Measurements from ENCODE around the gene MYNN.

Gene MYNN

GRCh38 chr3:169777822-169778221, 4.6 kb downstream of the MYNN start:
- DNase-seq (ENCODE audit: low spot score), result no peak

DNA sequence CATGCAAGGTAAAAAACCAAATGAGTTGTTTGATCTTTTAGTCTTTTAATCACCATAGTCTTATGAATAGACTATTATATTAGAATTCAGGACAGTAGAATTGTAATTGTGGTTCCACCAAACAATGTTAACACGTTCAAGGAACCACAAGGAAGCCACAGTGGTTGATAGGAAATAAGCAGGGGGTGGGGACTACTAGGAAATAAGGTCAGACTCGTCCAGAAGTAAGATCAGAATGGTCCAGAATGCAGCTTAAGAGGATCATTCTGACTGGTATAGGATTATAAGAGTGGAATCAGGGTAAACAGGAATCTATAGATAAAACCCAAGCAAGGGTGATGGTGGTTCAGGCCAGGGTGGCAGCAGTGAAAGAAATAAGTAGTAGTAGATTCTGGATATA, 7.5 kb downstream of the MYNN start:
- no peak for DNase-seq (ENCODE audit: low spot score)

DNA sequence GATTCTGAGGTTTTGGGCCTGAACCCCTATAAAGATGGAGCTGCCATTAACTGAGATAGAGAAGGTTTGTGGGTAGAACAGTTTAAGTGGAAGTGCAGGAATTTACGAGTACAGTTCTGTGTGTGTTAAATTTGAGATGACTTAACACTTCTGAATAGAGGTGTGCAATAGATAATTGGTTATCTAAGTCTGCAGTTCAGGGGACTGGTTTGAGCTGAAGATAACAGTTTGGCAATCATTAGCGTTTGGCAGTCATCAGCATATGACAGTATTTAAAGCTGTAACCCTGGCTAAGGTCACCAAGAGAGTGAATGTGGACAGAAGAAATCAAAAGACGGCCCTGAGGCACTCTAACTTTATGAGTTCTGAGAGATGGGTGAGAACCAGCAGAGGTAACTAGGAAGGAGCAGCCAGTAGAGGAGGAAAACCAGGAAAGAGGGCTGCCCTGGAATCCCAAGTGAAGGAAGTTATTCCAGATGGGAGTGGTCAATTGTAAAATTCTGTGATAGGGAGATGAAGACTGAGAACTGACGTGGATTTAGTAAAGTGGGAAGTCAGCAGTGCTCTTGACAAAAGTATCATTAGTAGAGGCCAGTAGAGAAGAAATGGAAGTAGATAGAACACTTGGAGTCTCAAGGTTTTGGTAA, 8.1 kb downstream of the MYNN start:
- DNase-seq (ENCODE audit: low spot score), result no peak

DNA sequence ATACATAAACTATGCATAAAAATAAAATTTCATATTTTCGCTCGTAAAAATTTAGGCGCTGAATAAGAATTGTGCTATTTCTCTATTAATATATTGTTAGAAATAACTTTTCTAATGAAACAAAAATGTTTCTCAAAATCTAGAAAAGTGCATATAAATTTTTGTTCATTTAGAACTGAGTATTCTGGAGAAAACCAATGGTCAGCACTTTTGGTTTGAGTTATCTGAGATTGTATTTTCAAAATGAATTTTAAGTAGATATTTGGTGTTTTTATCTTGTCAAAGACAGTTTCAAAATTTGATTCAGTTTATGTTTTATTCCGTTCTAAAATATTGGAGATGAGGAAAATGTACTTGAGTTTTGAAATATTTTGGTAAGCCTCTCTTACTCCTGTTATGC, 13.9 kb downstream of the MYNN start:
- DNase-seq (ENCODE audit: low spot score), result no peak

DNA sequence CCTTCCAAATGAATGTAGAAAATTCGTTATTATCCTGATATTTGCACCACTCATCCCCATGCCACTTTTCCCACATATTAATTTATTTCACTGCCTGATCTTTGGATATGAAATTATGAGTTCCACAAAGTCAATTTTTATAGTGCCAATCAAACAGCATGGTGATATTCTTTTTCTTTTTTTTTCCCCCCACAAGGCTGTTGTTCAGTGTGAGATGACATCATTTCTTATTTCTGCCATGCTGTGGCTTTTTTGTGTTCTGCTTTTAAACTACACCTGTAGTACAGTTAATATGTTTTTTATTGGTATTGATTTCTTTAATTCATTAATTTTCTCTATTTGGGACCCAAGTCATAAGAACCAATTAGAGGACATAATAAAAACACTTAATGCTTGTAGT, 14.6 kb downstream of the MYNN start:
- DNase-seq (ENCODE audit: low spot score), result no peak

DNA sequence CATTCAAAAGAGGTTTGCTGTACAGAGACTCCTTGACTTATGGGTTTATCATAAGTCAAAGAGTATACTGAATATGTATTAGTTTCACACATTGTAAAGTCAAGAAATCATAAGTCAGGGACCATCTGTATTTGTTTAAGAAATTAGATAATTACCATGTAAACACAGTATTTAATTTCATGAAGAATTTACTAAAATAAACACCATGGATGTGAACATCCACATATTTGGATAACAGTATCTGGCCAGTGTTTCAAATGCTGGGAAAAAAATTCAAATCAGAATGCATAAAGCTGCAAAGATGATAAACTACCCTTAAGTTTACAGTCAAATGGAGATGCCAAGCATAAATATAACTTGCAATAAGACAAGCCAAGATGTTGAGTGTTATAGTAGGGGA, 17.0 kb downstream of the MYNN start:
- no peak for DNase-seq (ENCODE audit: low spot score)

- no peak for DNase-seq (ENCODE audit: low spot score)
These were observed 17.7 kb downstream of the MYNN start for GRCh38 chr3:169790687-169791429.

- DNase-seq (ENCODE audit: low spot score), result no peak
These were observed 19.2 kb downstream of the MYNN start for GRCh38 chr3:169792359-169792758.

DNA sequence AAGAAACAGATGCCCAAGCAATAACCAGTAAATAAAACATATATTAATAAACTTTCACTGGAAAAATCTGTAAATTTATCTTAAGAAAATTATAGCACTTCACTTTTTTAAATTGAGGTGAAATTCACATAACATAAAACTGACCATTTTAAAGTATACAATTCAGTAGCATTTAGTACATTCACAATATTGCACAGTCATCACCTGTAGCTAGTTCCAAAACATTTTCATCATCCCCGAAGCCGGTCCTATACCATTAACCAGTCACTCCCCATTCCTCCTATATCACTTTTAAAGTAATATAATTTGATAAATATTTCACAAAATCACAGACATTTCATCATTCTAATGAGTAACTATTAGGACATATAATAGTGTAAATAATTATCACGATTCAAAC, 31.5 kb downstream of the MYNN start:
- no peak for DNase-seq (ENCODE audit: low spot score)

DNA sequence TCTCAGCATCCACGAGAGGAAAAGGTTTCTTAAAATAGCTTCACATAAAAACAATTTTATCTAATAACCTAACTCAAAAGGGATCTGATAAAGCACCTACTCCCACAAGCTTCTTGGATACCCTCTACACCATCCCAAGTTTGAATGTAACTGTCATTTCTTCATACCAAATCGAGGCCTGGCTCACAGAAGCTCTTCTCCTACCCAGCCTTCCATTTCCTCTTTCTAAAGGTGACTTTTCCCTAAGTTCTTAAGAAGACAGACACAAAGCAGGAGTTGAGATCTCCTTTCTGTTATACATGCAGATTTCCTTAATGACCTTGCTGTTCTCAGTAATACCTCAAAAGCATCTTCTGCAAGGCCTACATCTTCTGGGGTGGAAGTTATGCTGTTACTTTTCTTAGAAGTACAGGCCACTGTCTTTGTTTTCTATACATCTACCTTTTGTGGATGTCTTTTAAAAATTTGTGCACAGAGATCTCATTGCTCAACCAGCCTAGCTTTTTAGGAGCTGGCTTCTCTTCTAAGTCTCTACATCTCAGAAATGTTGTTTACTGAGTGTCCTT, 36.1 kb downstream of the MYNN start:
- no peak for DNase-seq (ENCODE audit: low spot score)

GRCh38 chr3:169811631-169812331, 38.6 kb downstream of the MYNN start:
- no peak for DNase-seq (ENCODE audit: low spot score)

DNA sequence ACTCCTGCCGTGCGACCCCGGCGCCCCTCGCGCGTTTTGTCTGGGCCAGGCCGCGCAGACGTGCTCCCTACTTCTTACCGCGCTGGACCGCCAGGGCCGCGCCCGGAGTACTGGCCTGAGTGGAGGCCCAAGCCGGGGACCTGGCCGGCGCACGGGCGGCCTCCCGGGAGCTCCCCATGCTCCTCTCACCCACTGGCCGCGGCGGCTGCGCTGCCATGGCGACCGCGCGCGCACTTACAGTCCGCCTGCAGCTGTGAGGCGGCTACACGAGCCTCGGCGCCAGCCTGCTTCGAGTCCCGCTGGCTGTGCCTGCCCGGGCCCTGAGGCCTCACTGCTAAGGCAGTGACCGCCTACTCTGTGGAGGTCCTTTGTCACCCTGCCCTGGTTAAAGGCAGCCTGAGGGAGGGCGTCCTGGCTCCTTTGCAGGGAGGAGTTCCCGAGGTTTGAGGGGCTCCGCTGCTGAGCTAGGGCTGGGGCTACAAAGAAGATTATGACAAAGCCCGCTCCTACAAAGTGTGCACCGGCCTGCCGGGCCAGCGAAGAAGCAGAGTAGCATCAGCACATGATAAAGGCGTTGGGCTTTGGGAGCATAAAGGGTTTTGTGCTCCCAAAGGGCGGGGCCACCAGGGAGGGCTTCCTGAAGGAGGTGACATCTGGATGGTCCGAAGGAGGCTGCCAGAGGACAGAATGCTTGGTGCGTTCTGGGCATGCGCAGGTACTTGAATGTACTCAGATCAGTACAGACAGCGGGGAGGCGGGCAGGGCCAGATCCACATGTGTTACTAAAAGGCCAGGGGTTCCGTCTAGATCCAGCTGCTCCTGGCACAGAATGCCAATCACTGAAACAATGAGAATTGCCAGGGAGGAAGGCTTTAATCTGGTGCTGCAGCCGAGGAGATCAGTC, 39.4 kb downstream of the MYNN start, which contains the start of the genes LRRC34 and LRRIQ4:
TSS of gene LRRC34 (minus strand) at position 573 of the 904 bp plus-strand sequence. CDS start at position 217, 356 bp downstream.
TSS of gene LRRIQ4 (plus strand) at position 539 of the 904 bp plus-strand sequence. CDS start 9,052 bp downstream, outside the sequence.
- peak; percentile 65 for DNase-seq (ENCODE audit: low spot score)

DNA sequence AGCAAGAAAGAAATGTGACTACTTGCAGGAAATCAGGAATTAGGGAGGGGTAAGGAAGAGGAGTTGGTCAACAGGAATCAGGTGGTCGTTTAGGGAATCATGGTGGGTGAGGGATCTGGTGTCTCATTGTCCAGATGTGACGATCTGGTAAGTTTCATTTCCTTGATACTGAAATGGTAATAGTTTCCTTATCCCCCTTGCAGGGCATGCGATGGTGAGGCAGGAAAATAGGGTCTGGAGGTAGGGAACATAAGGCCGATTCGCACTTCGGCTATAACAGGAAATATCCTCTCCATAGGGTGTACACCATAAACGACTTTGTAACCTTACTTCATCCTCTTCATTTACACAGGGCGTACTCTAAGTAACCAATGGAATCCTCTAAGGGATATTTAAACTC, 40.1 kb downstream of the MYNN start:
- no peak for DNase-seq (ENCODE audit: low spot score)

- DNase-seq (ENCODE audit: low spot score), result no peak
These were observed 40.7 kb downstream of the MYNN start for GRCh38 chr3:169813757-169814517.

- no peak for DNase-seq (ENCODE audit: low spot score)
These were observed 42.5 kb downstream of the MYNN start for GRCh38 chr3:169815590-169816150.

DNA sequence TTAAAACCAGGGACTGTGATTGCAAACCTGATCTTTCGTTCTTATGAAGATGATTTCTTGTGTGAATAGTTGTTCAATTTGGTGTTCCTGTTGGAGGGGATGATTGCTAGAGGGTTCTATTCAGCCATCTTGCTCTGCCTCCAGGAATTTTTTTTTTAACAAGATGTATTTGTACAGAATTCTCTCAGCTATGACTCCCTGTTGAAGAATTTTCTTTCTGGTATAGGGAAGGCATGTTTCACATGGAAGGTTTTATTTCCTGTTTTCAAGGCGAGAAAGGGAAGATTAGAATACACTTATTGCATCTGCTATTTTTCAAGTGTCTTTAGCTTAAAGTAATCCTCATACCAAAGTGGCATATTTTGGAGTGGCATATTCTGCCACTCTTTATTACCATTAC, 45.1 kb downstream of the MYNN start:
- DNase-seq (ENCODE audit: low spot score), result no peak

DNA sequence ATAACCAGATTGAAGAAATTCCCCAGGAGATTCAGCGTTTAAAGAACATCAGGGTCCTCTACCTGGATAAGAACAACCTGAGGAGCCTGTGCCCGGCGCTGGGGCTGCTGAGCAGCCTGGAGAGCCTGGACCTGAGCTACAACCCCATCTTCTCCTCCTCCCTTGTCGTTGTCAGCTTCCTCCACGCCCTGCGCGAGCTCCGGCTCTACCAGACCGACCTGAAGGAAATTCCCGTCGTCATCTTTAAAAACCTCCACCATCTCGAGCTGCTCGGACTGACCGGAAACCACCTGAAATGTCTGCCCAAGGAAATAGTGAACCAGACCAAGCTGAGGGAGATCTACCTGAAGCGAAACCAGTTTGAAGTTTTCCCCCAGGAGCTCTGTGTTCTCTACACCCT, 48.9 kb downstream of the MYNN start:
- DNase-seq (ENCODE audit: low spot score), result no peak

GRCh38 chr3:169822540-169822939, 49.3 kb downstream of the MYNN start:
- DNase-seq (ENCODE audit: low spot score), result no peak

- no peak for DNase-seq (ENCODE audit: low spot score)
These were observed 49.8 kb downstream of the MYNN start for GRCh38 chr3:169822983-169823382.

- no peak for DNase-seq (ENCODE audit: low spot score)
These were observed 52.1 kb downstream of the MYNN start for GRCh38 chr3:169825316-169825715.
